ENCODE data around the gene OVCH1.
"Not testable (repeated sequence)": the region's sequence is repeated elsewhere in the genome, so short reads cannot be mapped to it uniquely, and the experiment has no call there.

OVCH1 gene

DNA sequence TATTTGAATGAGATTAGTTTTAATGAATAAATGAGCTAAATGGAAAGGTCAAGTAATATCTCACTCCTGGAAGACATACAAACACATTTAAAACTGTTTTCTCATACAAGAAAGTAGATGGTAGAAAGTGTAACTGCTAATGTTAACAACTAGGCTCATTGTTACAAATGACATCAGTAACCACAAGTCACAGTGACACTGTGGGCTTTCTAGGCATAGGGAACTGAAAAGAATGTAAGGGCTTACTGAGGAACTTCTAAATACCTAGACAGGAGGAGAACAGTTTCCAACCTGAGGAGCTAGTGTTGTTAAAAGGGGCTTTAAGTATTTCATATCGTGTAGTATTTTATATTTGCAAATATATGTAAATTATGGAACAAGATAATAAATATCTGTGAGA is 99.0 kb downstream of the OVCH1 start:
- no peak for DNase-seq

DNA sequence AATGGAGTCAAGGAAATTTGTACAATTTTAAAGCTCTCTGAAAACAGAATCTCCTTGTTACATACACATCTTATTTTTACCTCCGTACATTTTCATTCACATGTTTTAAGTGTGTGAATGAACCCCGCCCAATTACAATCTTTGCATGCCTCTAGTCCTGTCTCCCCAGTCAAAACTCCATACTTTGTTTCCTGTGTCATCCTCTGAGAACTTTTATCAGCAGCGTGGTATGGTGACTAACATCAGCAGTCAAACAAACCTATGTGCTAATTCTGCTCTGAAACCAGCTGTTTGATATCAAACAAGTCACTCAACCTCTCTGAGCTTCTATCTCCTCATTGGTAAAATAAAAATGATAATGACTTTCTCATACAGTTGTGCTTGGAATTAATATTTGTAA is 100.7 kb downstream of the OVCH1 start:
- peak; percentile 8 for DNase-seq

DNA sequence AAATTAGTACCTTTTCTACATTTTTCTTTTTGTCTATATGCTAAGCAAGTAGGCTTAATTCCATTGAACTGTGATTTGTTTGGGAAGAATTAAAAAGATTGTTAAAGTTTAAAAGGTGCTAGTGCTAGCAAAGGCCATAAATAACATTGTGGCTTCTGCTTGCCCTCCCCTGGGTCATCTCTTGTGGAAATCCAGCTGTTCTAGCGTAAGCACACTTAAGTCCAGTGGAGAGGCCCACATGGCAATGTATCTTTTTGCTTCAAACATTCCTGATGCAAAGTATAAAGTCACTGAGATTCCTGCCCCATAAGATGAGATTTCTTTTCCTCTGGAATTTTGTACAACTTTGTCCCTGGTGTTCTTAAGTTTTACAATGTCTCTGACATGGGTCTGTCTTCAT is 102.1 kb downstream of the OVCH1 start:
- DNase-seq, result no peak

DNA sequence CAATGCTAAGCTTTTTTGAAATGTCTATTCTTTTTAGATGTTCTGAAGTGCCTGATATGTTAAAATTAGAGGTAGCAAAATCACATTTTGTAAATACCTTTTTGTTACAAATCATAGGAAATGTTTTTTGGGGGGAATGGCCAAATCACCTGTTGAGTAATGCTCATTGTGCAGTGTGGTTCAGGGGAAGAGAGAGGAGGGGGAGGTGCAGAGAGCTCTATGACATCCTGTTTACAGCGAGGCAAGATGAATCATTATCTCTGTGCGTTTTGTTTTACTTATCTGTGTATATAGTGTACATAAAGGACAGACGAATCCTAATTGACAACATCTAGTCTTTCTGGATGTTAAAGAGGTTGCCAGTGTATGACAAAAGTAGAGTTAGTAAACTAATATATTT is 107.1 kb downstream of the OVCH1 start:
- DNase-seq, result not testable (repeated sequence)

DNA sequence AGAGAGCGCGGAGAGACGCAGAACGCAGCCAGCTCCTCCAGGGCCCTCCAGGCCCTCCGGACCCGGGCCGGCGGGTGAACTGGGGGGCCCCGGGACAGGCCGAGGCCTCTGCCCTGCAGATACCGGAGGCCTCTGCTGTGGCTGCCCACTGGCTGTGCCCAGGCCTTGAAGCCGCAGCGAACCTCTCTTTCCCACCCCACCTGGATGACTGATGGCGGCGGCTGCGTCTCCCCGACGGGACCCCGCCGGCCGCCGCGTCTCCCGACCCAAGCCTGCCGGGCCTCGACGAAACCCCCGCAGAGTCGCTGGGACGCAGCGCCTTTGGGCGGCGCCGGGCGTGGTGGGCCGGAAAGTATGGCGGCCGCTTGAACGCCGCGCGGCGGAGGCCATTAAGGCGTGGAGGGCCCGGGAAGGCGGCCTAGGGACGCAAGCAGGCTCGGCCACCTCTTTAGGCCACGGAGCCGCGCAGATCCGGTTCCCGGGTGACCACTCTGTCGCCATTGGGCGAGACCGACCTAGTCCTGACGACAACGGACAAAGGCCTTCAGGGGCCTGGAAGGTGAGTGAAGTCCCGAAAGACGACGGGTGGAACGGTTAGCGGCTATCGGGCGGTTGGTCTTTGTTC is 108.1 kb downstream of the OVCH1 start:
- no peak for DNase-seq

DNA sequence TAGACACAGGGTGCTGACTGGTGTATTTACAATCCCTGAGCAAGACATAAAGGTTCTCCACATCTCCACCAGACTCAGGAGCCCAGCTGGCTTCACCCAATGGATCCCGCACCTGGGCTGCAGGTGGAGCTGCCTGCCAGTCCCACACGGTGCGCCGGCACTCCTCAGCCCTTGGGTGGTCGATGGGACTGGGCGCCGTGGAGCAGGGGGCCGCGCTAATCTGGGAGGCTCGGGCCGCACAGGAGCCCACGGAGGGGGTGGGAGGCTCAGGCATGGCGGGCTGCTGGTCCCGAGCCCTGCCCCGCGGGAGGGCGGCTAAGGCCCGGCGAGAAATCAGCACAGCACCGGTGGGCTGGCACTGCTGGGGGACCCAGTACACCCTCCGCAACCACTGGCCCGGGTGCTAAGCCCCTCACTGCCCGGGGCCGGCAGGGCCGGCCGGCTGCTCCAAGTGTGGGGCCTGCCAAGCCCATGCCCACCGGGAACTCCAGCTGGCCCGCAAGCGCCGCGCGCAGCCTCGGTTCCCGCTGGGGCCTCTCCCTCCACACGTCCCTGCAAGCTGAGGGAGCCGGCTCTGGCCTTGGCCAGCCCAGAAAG is 111.3 kb downstream of the OVCH1 start:
- not testable (repeated sequence) for DNase-seq

DNA sequence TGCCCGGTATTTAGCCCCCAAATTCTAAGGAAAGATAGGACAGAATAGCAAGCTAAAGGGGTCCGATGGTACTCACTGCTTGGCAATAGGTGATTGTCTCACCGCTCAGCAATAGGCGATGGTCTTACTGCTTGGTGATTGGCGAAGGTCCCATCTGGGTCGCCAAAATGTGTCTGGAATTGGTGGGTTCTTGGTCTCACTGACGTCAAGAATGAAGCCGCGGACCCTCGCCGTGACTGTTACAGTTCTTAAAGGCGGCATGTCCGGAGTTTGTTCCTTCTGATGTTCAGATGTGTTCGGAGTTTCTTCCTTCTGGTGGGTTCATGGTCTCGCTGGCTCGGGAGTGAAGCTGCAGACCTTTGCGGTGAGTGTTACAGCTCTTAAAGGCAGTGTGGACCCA is 112.3 kb downstream of the OVCH1 start:
- DNase-seq, result not testable (repeated sequence)

DNA sequence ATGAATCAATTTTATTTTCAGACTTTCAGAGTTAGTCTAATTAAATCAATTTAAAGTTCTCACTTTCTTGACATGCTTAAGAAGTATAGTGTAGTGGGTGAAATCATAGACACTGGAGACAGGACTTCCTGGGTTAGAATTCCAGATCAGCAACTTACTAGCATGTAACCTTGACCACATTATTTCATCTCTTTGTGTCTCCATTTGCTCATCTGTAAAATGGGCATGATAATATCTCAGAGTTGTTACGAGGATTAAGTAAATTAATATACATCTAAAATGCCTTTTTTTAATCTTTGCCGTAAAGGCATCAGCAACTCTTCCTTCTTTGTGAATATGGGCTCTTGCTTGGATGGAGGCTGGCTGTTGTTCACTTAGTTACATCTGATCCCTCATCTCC is 115.2 kb downstream of the OVCH1 start:
- no peak for DNase-seq

DNA sequence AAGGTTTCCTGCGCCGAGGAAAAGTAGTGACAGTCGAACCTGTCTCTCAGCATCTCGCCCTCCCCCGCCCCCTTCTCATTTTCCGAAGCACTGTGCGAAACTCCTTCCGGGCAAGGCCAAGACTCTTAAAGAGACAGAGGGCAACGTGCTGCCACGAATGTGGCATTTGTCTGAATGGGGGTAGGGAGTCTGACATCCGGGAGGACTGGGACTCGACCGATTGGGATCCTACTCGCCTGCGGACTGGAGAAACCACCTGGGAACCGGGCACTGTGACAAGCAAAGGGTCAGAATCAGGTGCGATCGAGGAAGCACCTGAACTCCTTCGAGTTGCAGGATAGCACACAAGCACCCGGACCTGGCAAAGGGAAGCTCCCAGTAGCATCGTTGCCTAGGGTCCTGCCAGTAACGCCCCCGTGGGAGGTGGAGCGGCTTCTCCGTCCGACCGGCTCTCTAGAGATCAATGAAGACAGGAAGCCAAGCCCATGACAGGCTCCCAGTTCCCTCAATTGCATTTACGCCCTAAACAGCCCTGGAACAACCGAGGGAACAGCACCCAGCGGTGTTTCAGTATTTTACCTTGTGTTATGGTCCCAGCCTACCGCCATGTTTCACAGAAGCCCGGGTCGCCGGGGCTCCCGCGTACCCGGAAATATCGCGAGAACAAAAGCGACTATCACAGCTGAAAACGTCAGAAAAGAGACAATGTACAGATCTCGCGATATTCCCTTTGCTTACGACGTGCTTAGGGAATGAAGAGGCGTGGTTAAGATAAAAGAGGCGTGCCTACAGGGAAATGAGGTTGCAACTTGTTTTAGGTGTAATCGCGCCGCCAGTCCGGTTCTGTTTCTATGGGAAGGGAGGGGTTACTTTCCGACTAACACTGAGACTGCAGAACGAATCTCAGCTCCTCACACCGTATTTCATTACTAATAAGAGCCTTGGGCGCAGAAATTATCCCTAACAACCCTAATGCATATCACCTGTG is 116.7 kb downstream of the OVCH1 start, which contains the start of gene ERGIC2:
ERGIC2 (minus strand) TSS at position 637 of the 988 bp plus-strand sequence. CDS start 9,539 bp downstream, outside the sequence.
- peak; percentile 98 for DNase-seq

Measured in EL (cell line).